HG03460 (cell line): ENCODE data around the gene P2RY14.
"Not testable (repeated sequence)": the region's sequence is repeated elsewhere in the genome, so short reads cannot be mapped to it uniquely, and the experiment has no call there.

Experiments
- ATAC-seq: cut with Tn5 transposase; IDR thresholded peaks from one replicate; pipeline ENCODE4 v1.9.1; 2021; ENCODE audit not compliant: unreplicated experiment

P2RY14 gene

DNA sequence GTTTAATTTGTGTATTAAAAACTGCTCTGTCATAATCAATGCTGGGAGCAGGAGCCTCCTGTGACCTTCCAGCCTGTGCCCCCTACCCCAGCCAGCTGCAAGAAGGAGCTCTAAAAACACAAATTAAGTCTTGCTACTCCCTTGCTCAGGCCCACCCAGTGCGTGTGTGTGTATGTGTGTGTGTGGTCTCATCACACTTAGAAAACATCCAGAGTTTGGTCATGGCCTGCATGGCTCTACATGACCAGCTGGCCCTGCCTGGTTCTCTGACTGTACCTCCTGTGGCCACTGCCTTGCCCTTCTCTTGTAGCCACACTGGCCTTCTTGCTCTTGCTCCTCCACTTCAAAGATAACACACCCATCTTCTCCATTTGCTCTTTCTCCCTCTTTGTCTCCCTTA, 13.7 kb downstream of the P2RY14 start:
- no peak for ATAC-seq

DNA sequence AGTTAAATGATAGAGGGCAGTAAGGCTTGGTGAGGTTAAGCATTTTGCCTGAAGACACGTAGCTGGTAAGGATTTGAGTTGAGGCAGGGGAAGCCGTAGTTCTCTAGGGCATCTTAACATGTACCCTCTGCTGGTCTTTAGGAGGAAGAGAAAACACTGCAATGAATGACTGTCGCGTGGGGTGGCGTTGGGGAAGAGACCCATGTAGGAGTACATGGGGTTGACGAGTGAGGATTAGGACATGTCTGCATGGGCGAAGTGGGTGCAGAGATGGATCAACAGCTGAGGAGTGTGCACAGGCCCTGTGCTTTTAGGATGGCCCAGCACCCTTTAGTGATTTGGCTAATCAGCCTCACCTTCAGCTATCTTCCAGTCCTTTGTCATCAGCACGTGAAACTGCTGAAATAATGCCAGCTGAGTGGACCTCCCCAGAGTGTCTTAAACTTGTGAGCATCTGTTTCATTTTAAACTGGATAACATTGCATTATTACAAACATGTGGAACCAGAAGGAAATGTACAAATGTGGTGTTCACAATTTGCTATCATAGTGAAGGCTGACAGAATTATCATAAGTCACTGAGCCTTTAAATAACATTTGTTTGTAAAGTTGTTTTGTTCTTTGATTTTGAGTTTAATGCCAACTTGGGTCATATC, 15.3 kb downstream of the P2RY14 start:
- no peak for ATAC-seq

DNA sequence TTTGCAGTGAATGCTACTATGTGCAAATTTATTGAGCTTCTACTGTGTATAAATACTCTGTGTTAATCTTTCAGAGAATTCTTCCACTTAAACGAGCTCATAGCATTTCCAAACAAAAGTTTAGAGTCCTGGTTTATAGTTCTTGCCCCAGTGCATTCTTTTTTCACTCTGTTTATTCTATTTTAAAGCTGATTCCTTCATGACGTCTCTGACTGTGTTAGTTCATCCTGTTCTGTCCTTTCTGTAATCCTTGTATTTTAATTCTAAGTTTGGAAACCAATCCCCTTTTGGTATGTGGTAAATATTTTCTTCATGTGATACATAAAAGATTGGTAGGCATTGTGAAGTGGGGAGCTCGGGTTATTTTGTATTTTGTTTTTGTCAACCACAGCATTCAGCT, 18.7 kb downstream of the P2RY14 start:
- ATAC-seq, result no peak

DNA sequence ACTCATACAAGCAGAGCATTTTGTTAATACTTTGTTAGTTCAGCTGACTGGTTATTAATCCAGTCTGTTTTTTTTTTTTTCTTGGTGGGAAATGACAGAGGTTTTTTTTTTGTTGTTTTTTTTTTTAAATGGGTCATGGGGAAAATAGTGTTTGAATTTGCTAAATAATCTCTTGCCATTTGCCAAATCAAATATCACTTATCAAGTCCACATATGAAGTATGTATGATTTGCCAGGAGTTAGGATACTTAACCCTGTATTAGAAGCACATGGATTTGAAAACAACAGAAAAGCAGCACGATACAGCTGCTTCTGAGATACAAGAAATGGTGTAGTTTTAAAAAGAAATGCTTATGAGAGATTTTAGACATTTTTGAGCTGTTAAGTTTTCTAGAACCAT, 21.6 kb downstream of the P2RY14 start:
- no peak for ATAC-seq

DNA sequence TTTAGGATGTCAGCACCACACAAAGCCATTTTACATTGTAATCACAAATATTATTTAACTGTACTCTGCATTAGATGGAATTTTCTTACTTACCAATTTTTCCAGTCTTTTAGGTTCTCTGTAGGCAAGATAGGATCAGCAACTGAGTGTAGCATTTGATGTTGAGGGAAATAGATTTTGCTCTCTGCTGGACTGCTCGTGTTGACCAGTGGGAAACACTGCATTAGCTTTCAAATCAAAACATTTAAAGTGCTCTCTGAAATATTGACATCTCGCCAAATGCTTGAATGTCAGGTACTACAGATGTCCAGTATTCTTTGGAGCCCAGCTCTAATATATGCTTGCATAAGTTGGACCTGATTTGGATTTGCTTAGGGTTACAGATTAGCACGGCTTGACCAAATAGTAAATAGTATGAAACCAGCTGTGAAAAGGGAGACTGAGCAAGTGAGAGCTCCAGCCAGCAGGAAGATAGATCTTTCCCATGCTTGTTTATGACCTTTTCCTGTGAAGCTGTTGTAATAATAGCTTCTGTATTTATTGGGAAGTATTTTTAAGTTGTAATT, 29.5 kb downstream of the P2RY14 start:
- no peak for ATAC-seq

DNA sequence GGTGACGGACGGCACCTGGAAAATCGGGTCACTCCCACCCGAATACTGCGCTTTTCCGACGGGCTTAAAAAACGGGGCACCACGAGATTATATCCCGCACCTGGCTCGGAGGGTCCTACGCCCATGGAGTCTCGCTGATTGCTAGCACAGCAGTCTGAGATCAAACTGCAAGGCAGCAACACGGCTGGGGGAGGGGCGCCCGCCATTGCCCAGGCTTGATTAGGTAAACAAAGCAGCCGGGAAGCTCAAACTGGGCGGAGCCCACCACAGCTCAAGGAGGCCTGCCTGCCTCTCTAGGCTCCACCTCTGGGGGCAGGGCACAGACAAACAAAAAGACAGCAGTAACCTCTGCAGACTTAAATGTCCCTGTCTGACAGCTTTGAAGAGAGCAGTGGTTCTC, 36.3 kb downstream of the P2RY14 start:
- ATAC-seq, result not testable (repeated sequence)

DNA sequence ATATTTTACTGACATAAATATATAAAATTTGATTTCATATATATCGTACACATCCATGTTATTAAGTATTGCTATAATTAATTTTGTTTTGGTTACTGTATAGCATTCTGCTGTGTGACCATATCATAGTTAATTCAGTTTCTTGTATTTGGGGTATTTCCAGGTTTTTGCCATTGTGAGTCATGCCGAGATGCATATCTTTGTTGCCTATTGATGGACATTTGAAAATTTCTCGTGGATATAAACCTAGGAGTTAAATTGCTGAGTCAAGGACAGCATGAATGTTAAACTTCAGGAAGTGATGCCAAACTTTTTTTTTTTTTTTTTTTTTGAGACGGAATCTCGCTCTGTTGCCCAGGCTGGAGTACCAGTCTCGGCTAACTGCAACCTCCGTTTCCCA, 41.6 kb downstream of the P2RY14 start:
- no peak for ATAC-seq

DNA sequence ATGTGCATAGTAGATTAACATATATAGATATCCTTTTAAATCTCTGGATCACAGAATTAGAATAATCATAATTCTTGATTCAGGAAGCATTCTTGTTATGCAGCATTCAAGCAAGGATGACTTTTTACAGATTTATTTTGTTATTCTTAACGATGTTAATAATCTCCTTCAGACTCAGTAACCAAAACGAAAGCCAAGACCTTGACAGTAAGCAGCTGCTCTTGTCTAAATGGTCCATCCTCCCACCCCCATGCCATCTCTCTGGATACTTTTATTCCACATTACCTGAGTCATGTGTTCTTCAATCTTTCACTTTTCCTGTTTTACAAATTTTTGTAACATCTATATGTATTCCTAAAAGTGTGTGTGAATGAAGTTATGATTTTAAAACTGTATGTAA, 42.0 kb downstream of the P2RY14 start:
- ATAC-seq, result no peak

DNA sequence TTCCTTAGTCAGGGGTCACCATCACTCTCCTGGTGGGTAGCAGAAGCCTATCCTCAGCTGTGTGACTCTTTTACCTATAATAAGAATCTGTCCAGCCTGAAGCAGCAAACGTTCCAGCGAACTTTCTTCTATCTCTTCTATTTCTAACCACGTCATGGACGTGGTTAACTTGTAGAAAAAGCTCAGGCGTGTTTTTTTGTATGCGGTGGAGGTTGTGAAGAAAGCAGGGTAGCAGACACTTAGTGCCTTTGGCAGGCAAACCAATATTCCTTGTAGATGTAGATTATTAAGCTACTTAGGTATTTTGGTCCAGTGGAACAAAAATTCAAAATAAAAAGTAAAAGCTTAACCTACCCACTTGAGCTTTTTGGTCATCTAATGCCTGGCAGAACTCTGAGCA, 43.5 kb downstream of the P2RY14 start:
- no peak for ATAC-seq

DNA sequence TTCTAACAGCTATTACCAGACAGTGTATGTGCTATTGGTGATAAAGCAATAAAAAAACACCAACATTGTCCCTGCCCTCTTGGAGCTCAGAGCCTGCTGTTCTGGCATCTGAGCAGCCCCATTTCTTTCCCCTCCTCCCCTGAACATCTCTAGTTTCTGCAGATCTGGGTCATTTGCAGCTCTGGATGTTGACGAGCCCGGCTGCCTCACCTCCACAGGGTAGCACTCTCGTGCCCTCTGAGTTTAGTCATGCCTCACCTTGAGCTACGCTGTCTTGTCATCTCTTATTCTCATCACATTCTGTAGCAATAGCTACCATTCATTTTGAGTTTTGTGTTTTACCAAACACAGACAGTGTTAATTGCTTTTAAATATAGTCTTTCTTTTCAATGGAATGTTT, 45.4 kb downstream of the P2RY14 start:
- no peak for ATAC-seq

DNA sequence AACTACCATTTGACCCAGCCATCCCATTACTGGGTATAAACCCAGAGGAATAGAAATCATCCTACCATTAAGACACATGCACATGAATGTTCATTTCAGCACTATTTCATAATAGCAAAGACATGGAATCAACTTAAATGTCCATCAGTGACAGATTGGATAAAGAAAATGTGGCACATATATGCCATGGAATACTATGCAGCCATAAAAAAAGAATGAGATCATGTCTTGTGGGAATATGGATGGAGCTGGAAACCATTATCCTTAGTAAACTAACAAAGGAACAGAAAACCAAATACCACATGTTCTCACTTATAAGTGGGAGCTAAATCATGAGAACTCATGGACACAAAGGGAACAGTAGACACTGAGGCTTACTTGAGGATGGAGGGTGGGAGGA, 45.9 kb downstream of the P2RY14 start:
- ATAC-seq, result not testable (repeated sequence)

DNA sequence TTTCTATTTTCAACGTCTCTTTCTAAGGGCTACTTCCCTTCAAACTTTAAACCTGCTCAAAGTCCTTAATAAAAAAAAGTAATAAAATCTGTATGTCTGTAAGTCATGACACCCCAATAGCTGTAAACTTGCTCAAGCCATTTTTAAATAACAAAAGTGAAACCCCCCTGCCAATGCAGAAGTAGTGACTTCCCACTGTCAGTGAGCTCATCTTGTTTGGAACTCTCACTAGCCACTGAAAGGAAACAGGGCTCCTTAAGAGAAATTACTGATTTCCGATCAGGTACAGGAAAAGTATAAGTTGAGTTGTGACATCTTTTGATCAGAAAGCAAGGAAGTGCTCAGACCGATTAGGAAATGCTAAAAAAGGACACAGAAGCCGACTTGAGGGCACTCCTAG, 47.7 kb downstream of the P2RY14 start:
- peak; percentile 50 for ATAC-seq

DNA sequence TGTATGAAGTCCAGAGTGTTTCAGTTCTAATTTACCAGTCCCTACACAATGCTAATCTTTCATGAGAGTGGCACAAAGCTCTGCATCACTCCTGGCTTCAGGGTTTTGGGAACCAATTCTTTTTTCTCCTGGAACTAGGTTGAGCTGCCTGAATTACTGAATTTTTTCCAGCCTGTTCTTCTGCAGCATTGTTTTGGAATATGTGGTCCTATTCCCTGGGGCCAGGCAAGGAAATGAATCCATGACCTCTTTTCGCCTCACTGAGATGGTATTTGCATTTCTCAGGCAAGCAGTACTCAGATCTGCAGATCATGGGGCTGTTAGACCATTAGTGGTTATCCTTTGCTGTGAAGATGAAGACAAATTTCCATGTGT, 49.7 kb downstream of the P2RY14 start:
- no peak for ATAC-seq

DNA sequence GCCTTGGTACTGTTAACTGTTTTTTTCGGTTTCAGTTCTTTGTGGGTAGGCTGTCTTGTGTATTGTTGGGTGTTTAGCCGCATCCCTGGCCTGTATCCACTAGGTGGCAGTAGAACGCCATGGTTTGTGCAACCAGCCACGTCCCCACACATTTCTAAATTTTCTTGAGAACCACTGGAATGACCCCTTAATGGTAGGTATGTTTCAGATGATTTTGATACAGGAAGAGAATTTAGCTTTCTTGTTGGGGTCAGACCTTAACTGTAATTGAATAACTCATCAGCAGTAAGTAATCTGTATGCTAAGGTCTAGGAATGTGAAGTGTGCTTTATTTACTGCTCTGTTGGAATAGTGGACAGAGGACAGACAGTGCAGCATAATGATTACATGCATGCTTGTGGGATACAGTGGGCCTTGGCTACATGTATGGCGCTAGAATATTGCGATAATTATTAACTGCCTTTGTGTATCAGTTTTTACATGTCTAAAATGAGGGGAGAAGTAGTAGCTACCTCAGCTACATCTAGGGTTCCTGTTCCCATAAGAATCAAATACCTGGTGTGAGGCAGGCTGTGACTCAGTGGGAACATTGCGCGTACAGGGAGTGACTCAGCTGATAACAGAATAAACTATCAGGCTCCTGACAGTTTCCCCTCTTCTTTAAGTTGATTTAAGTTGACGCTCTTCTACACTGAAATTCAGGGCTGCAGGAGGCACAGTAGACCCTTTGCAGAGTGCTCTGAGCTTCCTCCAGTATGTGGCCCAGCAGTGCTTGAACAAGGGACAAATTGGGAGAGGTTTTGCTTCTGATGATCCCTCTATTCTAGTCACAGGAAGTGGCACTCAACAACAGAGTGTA, 50.3 kb downstream of the P2RY14 start:
- peak; percentile 82 for ATAC-seq

DNA sequence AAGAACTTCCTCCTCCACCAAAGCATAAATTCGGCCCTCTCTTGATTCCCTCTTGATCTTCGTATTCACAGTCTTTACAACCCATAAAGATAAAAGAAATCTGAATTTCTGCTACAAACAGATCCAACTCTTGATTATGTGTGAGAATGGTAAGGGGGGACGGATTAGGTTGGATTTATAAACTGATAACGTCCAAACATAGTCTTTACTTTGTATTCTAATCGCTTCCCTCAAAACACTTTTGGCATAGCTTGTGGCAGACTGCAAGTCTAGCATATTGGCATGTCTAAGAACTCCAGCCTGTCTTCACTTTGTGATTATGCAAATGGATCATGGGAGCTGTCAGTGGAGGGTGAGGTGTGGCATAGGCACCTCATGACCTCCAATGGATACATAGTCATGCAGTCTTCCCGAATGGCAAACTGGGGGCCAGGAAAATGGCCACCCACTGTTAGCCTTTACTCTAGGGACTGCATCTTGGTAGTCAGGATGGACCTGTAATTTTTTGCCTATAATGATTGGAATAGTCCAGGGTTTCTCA, 51.0 kb downstream of the P2RY14 start:
- ATAC-seq, result peak; percentile 24

DNA sequence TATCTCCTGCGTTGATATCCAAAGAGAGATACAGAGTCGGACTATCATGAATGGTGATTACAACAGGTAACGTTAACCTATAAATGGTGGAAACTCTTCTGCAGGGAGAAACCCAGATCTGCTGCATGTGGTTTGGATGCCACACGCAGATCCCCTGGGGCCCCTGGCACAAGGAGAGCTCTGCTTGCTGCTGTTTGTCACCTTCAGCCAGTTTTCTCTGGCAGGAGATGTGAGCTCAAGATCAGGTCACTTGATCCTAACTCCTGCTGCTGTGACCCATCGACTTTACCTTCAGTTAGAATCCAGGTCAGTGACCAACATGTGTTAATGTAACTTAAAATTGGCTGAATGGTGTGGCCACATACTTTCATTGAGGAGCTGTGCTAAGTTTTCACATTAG, 51.5 kb downstream of the P2RY14 start:
- ATAC-seq, result no peak

DNA sequence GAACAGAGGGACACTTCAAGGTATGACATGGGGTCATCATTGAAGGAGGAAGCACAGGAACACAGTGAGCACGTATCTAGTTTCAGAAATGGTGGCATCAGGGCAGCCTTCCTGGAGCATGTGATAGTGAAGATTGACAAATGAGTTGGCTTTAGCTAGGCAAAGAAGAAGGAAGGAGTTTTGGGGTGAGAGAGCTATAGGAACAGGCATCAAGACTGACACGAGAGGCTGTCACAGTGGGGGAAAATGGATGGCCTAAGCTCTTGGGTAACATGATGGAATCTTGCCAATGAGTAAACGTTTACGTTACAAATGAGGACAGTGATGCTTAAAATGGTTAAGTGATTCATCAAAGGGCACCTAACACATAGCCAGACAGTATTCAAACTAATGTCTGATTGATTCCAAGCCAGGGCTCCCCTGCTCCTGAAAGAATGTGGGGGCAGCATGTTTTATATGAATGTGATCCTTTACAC, 52.2 kb downstream of the P2RY14 start:
- no peak for ATAC-seq

DNA sequence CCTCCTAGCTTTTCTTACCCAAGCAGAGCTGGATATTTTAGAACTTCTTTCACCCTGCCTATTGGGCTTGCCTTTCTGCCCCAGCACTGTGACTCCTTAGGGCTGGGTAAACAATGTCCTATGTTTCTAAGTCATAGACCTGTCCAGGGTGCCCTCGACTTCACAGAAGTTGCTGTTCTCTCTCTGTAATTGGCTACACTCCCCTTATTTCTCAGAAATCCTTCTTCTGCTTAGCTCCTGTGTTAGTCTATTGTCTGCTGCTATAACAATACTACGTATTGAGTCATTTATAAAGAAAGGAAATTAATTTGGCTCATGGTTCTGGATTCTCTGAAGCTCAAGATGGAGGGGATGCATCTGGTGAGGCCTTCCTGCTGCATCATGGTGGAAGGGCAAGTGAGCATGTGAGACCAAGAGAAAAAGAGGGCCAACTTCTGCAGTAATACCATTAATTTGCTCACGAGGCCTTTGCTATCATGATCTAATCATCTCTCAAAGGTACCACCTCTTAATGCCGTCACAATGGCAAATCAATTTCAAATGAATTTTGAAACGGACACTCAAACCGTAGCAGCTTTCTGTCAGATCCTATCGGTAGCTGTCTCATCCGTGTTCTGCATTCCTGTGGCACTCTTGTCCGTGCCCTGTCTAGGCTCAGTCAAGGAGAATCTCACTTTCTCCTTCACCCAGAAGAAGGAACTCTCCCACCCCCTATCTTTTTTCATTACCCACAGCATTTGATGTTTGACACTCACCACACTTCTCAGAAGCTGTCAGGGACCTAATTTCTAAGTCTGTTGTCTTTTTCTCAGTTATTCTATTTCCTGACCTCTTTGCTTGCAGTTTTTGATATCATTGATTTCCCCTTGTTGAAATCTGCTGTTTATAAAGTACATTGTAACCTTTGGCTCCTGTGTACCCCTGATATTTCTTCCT, 53.0 kb downstream of the P2RY14 start:
- no peak for ATAC-seq

DNA sequence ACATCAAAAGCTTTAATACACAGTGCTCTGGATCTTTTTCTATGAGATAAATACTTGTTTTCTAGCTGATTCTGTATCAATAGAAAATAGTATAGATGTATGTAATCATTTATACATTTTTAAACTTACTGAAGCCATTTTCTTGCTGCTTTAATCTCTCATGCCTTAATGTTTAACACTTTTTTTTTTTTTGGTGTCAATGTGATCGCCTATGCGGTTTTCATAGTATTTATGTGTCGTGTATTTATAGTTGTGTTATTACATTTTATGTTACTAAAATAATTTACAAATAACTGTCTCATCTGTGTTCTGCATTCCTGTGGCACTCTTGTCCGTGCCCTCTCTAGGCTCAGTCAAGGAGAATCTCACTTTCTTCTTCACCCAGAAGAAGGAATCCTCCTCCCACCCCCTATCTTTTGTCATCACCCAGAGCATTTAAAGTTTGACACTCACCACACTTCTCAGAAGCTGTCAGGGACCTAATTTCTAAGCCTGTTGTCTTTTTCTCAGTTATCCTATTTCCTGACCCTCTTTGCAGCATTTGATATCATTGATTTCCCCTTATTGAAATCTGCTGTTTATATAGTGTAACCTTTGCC, 54.0 kb downstream of the P2RY14 start:
- no peak for ATAC-seq

DNA sequence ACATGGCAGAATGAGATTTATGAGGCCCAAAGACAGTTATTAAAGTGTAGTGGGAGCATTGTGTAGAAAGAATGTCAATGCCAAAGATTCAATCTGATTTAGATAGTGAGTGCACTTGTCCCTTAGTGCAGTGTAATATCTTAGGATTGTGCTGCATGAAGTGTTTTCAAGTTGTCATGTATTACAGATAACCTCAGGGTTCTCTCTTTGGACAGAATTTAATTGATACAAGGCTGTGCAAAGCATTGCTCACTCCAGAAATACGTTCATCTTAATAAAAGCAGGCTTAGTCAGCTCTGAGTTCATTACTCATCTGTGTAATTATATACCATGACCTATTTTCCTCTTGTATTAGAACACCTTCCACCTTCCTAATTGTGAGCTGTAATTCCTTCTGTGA, 59.3 kb downstream of the P2RY14 start:
- ATAC-seq, result no peak
